K562 (cell line): ENCODE results near the gene MAP7D1. TPM values are rescaled to one million over a fixed set of nuclear protein-coding genes. Genes with fewer than 3 reads are reported as not detected.
A peak's percentile ranks its signal among the peaks of the same experiment; 100 is the strongest.

Experiments
- ATAC-seq: fragments of 200-7000 bp; cut with Tn5 transposase; 3 replicates; pipeline ENCODE4 v1.9.1; 2020; ENCODE audit warnings: moderate library complexity
- BruUV-seq: library from RNA; stranded (reverse); fragments of 400-500 nt; replicated peaks from 2 replicates; lab custom pipeline; 2021; lab: Mats Ljungman, UMichigan
- CTCF ChIA-PET: fragments of 300-600 bp; formaldehyde crosslinking; extraction: SDS; loops from one replicate; lab custom pipeline; 2021; ENCODE audit warnings: low intra/inter-chr PET ratio; lab: Yijun Ruan, JAX
- POLR2A ChIA-PET: fragments of 300-600, 350-650 bp; sonication (Branson Sonifier 250); formaldehyde crosslinking; extraction: SDS; loops from one replicate; lab custom pipeline; 2021; ENCODE audit warnings: antibody characterized with exemption, inconsistent platforms; lab: Yijun Ruan, JAX
- DNase-seq, 4 experiments: peaks; one replicate each; pipeline versions ENCODE4 v3.0.0 to v3.0.0-alpha.2; 2011 to 2018; ENCODE audit warnings: low spot score in 3 of 4, mixed read lengths in 3 of 4; ENCODE audit errors: extremely low read depth in 1 of 4
- FAIRE-seq: peaks from 2 replicates; lab custom pipeline; 2011; peaks lifted over from hg19 to GRCh38; lab: Jason Lieb, UNC
- H2AFZ ChIP-seq: 2 replicates; pipeline ENCODE4 v1.6.0; 2011; ENCODE audit warnings: low read depth, low read length, control low read depth, inconsistent platforms
- H3K27ac ChIP-seq: fragments of 200-600 bp; 3 replicates; pipeline ENCODE4 v1.8.0; 2011; ENCODE audit warnings: low read depth, mild to moderate bottlenecking, control low read depth, inconsistent platforms, low read length, moderate library complexity, mixed read lengths; ENCODE audit errors: extremely low read depth
- H3K27me3 ChIP-seq, 2 experiments: fragments of 300-600 bp in 1 of 2; 2 replicates in 1 of 2; 3 replicates in 1 of 2; pipeline versions ENCODE4 v1.6.0 to v1.8.0; 2011; ENCODE audit warnings: inconsistent platforms in 2 of 2, low read length in 2 of 2, mild to moderate bottlenecking in 1 of 2, mixed read lengths in 1 of 2, moderate library complexity in 1 of 2; ENCODE audit not compliant: control insufficient read depth in 2 of 2, insufficient read depth in 2 of 2
- H3K36me3 ChIP-seq: fragments of 300-600 bp; 3 replicates; pipeline ENCODE4 v1.8.0; 2011; ENCODE audit warnings: mild to moderate bottlenecking, low read length, inconsistent platforms; ENCODE audit not compliant: control insufficient read depth, insufficient read depth
- H3K4me1 ChIP-seq, 2 experiments: fragments of 200-600 bp in 1 of 2; replicated peaks in 1 of 2; 2 replicates in 1 of 2; 3 replicates in 1 of 2; pipeline versions ENCODE4 v1.5.1 to v1.8.0; 2011; ENCODE audit warnings: inconsistent platforms in 2 of 2, low read length in 2 of 2, mild to moderate bottlenecking in 1 of 2, mixed read lengths in 1 of 2, moderate library complexity in 1 of 2; ENCODE audit not compliant: control insufficient read depth in 2 of 2, insufficient read depth in 2 of 2
- H3K4me2 ChIP-seq: 2 replicates; pipeline ENCODE4 v1.6.1; 2011; ENCODE audit warnings: low read length, control low read depth, inconsistent platforms, mixed read lengths; ENCODE audit not compliant: insufficient read depth
- H3K4me3 ChIP-seq: fragments of 200-600 bp; sonication (generic), shearing (Covaris generic); 2 replicates; pipeline ENCODE4 v1.5.1; 2016; ENCODE audit warnings: control low read depth, inconsistent platforms
- H3K79me2 ChIP-seq: fragments of 200-600 bp; 3 replicates; pipeline ENCODE4 v1.8.0; 2011; ENCODE audit warnings: low read length, inconsistent platforms; ENCODE audit not compliant: control insufficient read depth, insufficient read depth
- H3K9ac ChIP-seq, 2 experiments: 2 replicates each; pipeline versions ENCODE4 v1.6.0 to v1.6.1; 2011; ENCODE audit warnings: low read depth in 2 of 2, low read length in 2 of 2, control low read depth in 1 of 2, inconsistent platforms in 1 of 2, mild to moderate bottlenecking in 1 of 2, mixed read lengths in 1 of 2; ENCODE audit not compliant: insufficient read depth in 1 of 2
- H3K9me1 ChIP-seq: one replicate; pipeline ENCODE4 v1.6.0; 2011; ENCODE audit warnings: inconsistent platforms, mild to moderate bottlenecking, low read length, moderate library complexity; ENCODE audit not compliant: control insufficient read depth, insufficient read depth
- H3K9me3 ChIP-seq: replicated peaks from 2 replicates; pipeline ENCODE4 v1.5.1; 2011; ENCODE audit warnings: low read depth, low read length, inconsistent platforms; ENCODE audit not compliant: control insufficient read depth, insufficient read depth
- H4K20me1 ChIP-seq: replicated peaks from 2 replicates; pipeline ENCODE4 v1.6.1; 2011; ENCODE audit warnings: low read length, inconsistent platforms, mixed read lengths; ENCODE audit not compliant: control insufficient read depth, insufficient read depth
- DMBX1 ChIP-seq: fragments of 250-450 bp; sonication (Bioruptor Pico); IDR thresholded peaks from 2 replicates; pipeline ENCODE4 v1.8.0; 2022; ENCODE audit warnings: inconsistent platforms, mild to moderate bottlenecking, moderate library complexity, borderline replicate concordance
- EHMT2 ChIP-seq: fragments of 450-650 bp; IDR thresholded peaks from 2 replicates; pipeline ENCODE4 v1.6.1; 2018; ENCODE audit warnings: antibody characterized with exemption
- GATA2 ChIP-seq: sonication (generic); formaldehyde crosslinking; IDR thresholded peaks from 2 replicates; pipeline ENCODE4 v1.4.0; 2020; ENCODE audit warnings: mild to moderate bottlenecking, missing genetic modification reagents
- NCOA1 ChIP-seq: fragments of 450-650 bp; IDR thresholded peaks from 2 replicates; pipeline ENCODE4 v1.6.1; 2016; ENCODE audit warnings: low read depth
- NFE2L1 ChIP-seq: fragments of 450-650 bp; IDR thresholded peaks from 2 replicates; pipeline ENCODE4 v1.6.1; 2016; ENCODE audit warnings: missing genetic modification characterization, low read depth, mild to moderate bottlenecking, missing compliant biosample characterization, moderate library complexity, borderline replicate concordance
- ZFP36 ChIP-seq: fragments of 150-350 bp; IDR thresholded peaks from 2 replicates; pipeline ENCODE4 v1.6.1; 2018; ENCODE audit warnings: low read length, low read depth; ENCODE audit not compliant: partially characterized antibody
- ZNF143 ChIP-seq: sonication (generic); formaldehyde crosslinking; IDR thresholded peaks from 2 replicates; pipeline ENCODE4 v1.9.0; 2022; ENCODE audit warnings: mild to moderate bottlenecking, missing genetic modification reagents
- ZNF589 ChIP-seq: fragments of 200-800 bp; sonication (Bioruptor generic); IDR thresholded peaks from 2 replicates; pipeline ENCODE4 v1.6.1; 2016; ENCODE audit warnings: low read depth, missing genetic modification characterization, missing compliant biosample characterization
- WGBS: fragments of 100-300 bp; shearing (Covaris generic); methylation state at CpG from one replicate; pipeline ENCODE4 v1.1.6; 2016; ENCODE audit warnings: low coverage, mixed read lengths; ENCODE audit not compliant: insufficient coverage; ENCODE audit errors: missing lambda C conversion rate; 5-methylcytosine and 5-hydroxymethylcytosine counted together
- in situ Hi-C: fragments of 300-500 bp; cut with MboI; formaldehyde crosslinking; loops from 4 replicates; pipeline ENCODE4 v1.15.0; 2018; ENCODE audit warnings: inconsistent platforms, mixed read lengths
- intact Hi-C: fragments of 100-400 bp; cut with micrococcal nuclease; formaldehyde crosslinking; loops from 2 replicates; pipeline ENCODE4 v1.14.2; 2022
- polyA plus RNA-seq, 8 experiments: library from polyadenylated mRNA; depleted of rRNA in 4 of 8; stranded (reverse) in 5 of 8; unstranded in 3 of 8; fragments of >200 nt; fragmentation: Nextera tagmentation in 2 of 8; fragmentation: Illumina TruSeq in 1 of 8; extraction: Ambion mirVana in 2 of 8; extraction: Trizol in 1 of 8; gene quantifications; 2 replicates each; pipeline versions ENCODE4 v1.2.1 to v1.2.3, GENCODE V29; 2011 to 2014; ENCODE audit warnings: inconsistent platforms in 1 of 8, missing spikeins in 1 of 8
- total RNA-seq, 7 experiments: library from RNA; depleted of rRNA in 6 of 7; stranded (reverse); fragments of >200 nt in 6 of 7; fragmentation: Illumina TruSeq in 2 of 7; extraction: Trizol in 2 of 7; gene quantifications; 2 replicates each; pipeline versions ENCODE4 v1.2.1 to v1.2.3, GENCODE V29; 2011 to 2021; ENCODE audit warnings: low replicate concordance in 1 of 7
- TF ChIP-seq, protein P1 (sequence below): fragments of 250-450 bp; sonication (Bioruptor Pico); IDR thresholded peaks from 2 replicates; pipeline ENCODE4 v1.5.0; 2021
- TF ChIP-seq, protein P2 (sequence below): sonication (generic); formaldehyde crosslinking; IDR thresholded peaks from 2 replicates; pipeline ENCODE4 v1.5.0; 2020; ENCODE audit warnings: missing genetic modification reagents
- TF ChIP-seq, protein P3 (sequence below): IDR thresholded peaks from 3 replicates; pipeline ENCODE4 v1.6.1; 2011; ENCODE audit warnings: borderline replicate concordance, mild to moderate bottlenecking; ENCODE audit not compliant: insufficient read length, insufficient read depth
- TF ChIP-seq, protein P4 (sequence below): fragments of 450-650 bp; IDR thresholded peaks from 2 replicates; pipeline ENCODE4 v1.6.1; 2016
- TF ChIP-seq, protein P5 (sequence below): fragments of 450-650 bp; IDR thresholded peaks from 2 replicates; pipeline ENCODE4 v1.6.1; 2017; ENCODE audit warnings: antibody characterized with exemption

The MAP7D1 gene
- total and polyA plus RNA-seq, 9 of the 15 experiments (the other 6 are each of a cell fraction or from before 2014, with no cell fraction given): 3.6 to 108 (median 34.5) TPM

DNA sequence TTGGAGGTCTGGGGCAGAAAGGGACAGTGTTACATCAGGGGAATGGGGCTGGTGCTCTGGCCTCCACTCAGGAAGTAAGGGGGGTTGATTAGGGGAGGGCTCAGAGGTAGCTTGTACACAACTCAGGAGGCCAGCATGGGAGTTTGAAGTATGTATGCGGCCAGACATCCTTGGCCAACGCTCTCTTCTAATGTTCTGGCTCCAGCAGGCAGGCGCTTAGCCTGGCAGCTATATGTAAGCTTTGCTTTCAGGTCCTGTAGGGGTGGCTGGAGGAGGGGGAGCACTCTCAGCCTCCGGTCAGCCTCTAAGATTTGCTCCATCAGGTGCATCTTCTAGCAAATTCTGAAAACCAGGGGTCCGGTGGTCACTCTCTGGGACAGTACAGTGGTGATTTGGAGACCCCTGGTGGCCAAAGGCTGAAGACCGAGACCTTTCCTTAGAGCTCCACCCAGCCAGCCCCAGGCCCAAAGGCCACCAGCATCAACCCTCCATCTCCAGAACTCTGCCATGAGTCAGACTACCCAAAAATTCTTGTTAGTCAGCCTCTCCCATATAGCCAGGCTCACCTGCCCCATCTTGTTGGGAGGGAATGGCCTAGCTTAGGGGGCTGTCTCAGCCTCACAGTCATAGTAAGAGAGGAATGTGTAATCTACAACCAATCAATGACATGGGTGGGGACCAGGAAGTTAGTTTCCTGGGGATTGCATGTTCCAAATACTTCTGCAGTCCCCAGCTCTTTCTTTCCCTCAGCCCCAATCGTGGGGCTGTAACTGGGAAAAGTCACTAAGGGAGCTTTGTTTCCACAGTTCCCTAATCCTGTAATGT lies 21.2 kb upstream of the MAP7D1 start (continued):
- TF ChIP-seq GATA2 (peak; percentile 45; the same call in 1 of the 2 replicates), NCOA1 (no peak)

DNA sequence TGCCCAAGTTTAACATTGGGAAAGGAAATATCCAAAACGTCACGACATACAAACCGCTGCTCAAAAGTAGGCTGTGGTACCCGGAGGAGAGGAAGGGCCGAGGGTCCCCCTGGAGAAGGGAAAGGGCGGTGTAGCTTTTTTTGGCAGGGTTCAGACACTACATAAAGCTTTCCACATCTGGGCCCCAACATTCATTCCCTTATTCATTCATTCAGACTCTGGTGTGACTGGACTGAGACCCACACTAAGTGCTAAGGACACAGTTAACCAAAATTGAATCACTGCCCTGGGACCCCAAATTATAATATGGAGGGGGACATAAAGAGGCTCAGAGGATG lies 20.7 kb upstream of the MAP7D1 start:
- Histone ChIP-seq H3K4me2 (no peak overlapping the region; the same call in 1 of the 2 replicates), H2AFZ (peak overlapping the region; percentile 69), H3K4me3 (no peak overlapping the region), H3K9me3 (no peaks in the 10 kb centered on the region), H4K20me1 (0 out of 2 replicates have a peak, but pooled peaks cover 1% of the 10 kb centered on the region), H3K9me1 (peaks cover 2% of the 10 kb centered on the region), H3K4me1 (peaks cover 5 to 6% of the 10 kb centered on the region in 2 experiments; a peak in 3 of 5 replicates), H3K9ac (peak overlapping the region; percentile 5 to 15; a peak in 1 of 4 replicates), H3K27me3 (no peaks in the 10 kb centered on the region), H3K79me2 (peaks cover 2% of the 10 kb centered on the region; the same call in 1 of the 3 replicates), H3K27ac (peak overlapping the region; percentile 38; the same call in 2 of the 3 replicates), H3K36me3 (peaks cover 40% of the 10 kb centered on the region)
- in situ Hi-C loops (no loop called here), intact Hi-C loops (no loop called here)
- WGBS: 68% methylated on average over 6 of the region's 6 CpGs
- FAIRE-seq (no peak), DNase-seq (peak in 1 of 4 experiments; percentile 15), ATAC-seq (peak; percentile 5)
- CTCF ChIA-PET: interaction anchor here (0.6 to 5.8 kb wide), 6 partner anchors 14 to 277 kb away, joined by 3 to 116 read pairs (median 4); partner anchors contain the start of gene TRAPPC3
- BruUV-seq: no TSS peak
- POLR2A ChIA-PET: interaction anchor here (0.7 to 1.6 kb wide), 12 partner anchors 10 to 303 kb away, joined by 3 to 8 read pairs (median 3); partner anchors contain the start of gene TRAPPC3
- 0 out of 2 replicates have a peak, but pooled peaks have one; percentile 34 for TF ChIP-seq DMBX1
- TF ChIP-seq, protein P1, sequence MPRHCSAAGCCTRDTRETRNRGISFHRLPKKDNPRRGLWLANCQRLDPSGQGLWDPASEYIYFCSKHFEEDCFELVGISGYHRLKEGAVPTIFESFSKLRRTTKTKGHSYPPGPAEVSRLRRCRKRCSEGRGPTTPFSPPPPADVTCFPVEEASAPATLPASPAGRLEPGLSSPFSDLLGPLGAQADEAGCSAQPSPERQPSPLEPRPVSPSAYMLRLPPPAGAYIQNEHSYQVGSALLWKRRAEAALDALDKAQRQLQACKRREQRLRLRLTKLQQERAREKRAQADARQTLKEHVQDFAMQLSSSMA (CRISPR knock-in tag): no peak
- no peak for TF ChIP-seq NFE2L1 (tag)
- TF ChIP-seq ZFP36: no peak
- TF ChIP-seq, protein P2, sequence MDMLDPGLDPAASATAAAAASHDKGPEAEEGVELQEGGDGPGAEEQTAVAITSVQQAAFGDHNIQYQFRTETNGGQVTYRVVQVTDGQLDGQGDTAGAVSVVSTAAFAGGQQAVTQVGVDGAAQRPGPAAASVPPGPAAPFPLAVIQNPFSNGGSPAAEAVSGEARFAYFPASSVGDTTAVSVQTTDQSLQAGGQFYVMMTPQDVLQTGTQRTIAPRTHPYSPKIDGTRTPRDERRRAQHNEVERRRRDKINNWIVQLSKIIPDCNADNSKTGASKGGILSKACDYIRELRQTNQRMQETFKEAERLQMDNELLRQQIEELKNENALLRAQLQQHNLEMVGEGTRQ (CRISPR knock-in tag): no peak
- TF ChIP-seq ZNF143 (CRISPR knock-in tag): peak; percentile 41; the same call in 1 of the 2 replicates
- no peak for TF ChIP-seq EHMT2
- 0 out of 2 replicates have a peak, but pooled peaks have one; percentile 57 for TF ChIP-seq ZNF589 (CRISPR knock-in tag)
- TF ChIP-seq, protein P3, sequence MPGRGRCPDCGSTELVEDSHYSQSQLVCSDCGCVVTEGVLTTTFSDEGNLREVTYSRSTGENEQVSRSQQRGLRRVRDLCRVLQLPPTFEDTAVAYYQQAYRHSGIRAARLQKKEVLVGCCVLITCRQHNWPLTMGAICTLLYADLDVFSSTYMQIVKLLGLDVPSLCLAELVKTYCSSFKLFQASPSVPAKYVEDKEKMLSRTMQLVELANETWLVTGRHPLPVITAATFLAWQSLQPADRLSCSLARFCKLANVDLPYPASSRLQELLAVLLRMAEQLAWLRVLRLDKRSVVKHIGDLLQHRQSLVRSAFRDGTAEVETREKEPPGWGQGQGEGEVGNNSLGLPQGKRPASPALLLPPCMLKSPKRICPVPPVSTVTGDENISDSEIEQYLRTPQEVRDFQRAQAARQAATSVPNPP: no peak
- TF ChIP-seq, protein P4, sequence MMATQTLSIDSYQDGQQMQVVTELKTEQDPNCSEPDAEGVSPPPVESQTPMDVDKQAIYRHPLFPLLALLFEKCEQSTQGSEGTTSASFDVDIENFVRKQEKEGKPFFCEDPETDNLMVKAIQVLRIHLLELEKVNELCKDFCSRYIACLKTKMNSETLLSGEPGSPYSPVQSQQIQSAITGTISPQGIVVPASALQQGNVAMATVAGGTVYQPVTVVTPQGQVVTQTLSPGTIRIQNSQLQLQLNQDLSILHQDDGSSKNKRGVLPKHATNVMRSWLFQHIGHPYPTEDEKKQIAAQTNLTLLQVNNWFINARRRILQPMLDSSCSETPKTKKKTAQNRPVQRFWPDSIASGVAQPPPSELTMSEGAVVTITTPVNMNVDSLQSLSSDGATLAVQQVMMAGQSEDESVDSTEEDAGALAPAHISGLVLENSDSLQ: no peak
- TF ChIP-seq, protein P5, sequence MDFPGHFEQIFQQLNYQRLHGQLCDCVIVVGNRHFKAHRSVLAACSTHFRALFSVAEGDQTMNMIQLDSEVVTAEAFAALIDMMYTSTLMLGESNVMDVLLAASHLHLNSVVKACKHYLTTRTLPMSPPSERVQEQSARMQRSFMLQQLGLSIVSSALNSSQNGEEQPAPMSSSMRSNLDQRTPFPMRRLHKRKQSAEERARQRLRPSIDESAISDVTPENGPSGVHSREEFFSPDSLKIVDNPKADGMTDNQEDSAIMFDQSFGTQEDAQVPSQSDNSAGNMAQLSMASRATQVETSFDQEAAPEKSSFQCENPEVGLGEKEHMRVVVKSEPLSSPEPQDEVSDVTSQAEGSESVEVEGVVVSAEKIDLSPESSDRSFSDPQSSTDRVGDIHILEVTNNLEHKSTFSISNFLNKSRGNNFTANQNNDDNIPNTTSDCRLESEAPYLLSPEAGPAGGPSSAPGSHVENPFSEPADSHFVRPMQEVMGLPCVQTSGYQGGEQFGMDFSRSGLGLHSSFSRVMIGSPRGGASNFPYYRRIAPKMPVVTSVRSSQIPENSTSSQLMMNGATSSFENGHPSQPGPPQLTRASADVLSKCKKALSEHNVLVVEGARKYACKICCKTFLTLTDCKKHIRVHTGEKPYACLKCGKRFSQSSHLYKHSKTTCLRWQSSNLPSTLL: no peak
